Measurements from ENCODE around the gene DACT2. TPM values are rescaled to one million over a fixed set of nuclear protein-coding genes. Genes with fewer than 3 reads are reported as not detected.

The DACT2 gene
- total and polyA plus RNA-seq, 2 experiments from 2014 or later: 0.32 to 0.71 TPM

DNA sequence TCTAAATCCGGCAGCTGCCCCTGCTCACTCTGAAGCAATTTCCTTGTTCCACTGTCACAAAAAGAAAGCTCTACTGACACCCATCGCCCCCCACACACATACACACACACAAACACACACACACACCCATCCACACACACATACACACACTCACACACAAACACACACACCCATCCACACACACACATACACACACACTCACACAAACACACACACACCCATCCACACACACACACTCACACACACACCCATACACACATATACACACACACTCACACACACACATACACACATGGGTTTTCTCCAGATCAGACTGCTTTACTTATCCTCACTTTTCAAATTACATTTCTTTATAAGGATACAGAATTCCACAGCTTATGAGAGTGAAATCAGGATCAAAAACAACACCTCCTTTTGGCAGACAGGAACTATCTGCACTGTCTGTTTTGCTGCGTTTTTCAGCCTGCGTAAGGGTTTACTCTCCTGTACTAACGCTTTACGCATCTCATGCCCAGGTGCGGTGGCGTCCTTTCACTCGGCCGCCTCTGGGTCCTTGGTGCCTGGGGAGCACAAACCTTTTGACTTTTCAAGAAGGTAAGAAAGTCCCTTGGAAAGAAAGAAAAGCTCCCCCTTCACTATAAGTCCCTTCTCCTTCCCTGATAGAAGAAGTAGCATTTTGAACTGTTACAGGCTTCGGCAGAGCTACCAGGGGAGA is 8.0 kb downstream of the DACT2 start:
- H3K36me3 ChIP-seq: no peaks in the 10 kb centered on the region
- H3K9me3 ChIP-seq (ENCODE audit: low read depth): no peaks in the 10 kb centered on the region
- no peak overlapping the region for H3K27ac ChIP-seq
- no peak for TF ChIP-seq CTCF (IDR thresholded peaks at IDR 0.05; ENCODE audit: low read depth, low read length)
- no peak overlapping the region for H3K4me3 ChIP-seq
- no peaks in the 10 kb centered on the region for H3K4me1 ChIP-seq (ENCODE audit: low read depth)
- peaks cover 10% of the 10 kb centered on the region for H3K27me3 ChIP-seq
- DNase-seq (ENCODE audit: low read depth in 1 of 2, low spot score in 1 of 2): no peak

DNA sequence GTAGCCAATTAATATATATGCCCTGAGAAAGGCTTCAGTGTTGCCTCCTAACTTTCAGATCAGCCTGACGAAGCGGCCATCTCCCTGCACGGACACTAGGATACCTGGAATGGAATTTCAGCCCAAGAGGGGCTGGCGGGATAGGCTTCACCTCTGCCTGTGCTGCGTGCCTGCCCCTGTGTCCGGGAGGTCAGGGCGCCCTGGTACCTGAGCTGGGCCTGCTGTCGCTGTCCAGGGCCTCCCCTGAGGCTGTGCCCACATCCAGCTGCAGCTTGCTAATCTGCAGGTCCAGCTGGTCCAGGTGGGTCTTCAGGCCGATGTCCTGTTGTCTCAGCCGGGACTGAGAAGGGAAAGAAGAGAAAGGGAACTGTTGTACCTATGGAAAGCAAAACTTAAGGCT is 8.6 kb downstream of the DACT2 start:
- no peak for DNase-seq (ENCODE audit: low read depth in 1 of 2, low spot score in 1 of 2)
- Histone ChIP-seq H3K36me3 (no peaks in the 10 kb centered on the region), H3K9me3 (ENCODE audit: low read depth) (no peaks in the 10 kb centered on the region), H3K27ac (no peak overlapping the region), H3K4me3 (no peak overlapping the region), H3K27me3 (peaks cover 9% of the 10 kb centered on the region), H3K4me1 (ENCODE audit: low read depth) (no peaks in the 10 kb centered on the region)
- no peak for TF ChIP-seq CTCF (IDR thresholded peaks at IDR 0.05; ENCODE audit: low read depth, low read length)

- H3K4me1 ChIP-seq (ENCODE audit: low read depth): no peaks in the 10 kb centered on the region
- peaks cover 3% of the 10 kb centered on the region for H3K27me3 ChIP-seq
- H3K36me3 ChIP-seq: no peaks in the 10 kb centered on the region
Observed at GRCh38 chr6:168310403-168310802, 9.2 kb downstream of the DACT2 start.

GRCh38 chr6:168309997-168310396 is 9.6 kb downstream of the DACT2 start:
- Histone ChIP-seq H3K4me1 (ENCODE audit: low read depth) (no peaks in the 10 kb centered on the region), H3K27me3 (no peaks in the 10 kb centered on the region), H3K4me3 (no peak overlapping the region), H3K27ac (no peak overlapping the region), H3K9me3 (ENCODE audit: low read depth) (no peaks in the 10 kb centered on the region), H3K36me3 (no peaks in the 10 kb centered on the region)
- TF ChIP-seq CTCF (IDR thresholded peaks at IDR 0.05; ENCODE audit: low read depth, low read length): no peak
- no peak for DNase-seq (ENCODE audit: low read depth in 1 of 2, low spot score in 1 of 2)

More at GRCh38 chr6:168310403-168310802, 9.2 kb downstream of the DACT2 start:
- Histone ChIP-seq H3K9me3 (ENCODE audit: low read depth) (no peaks in the 10 kb centered on the region), H3K27ac (no peak overlapping the region), H3K4me3 (no peak overlapping the region)
- TF ChIP-seq CTCF (IDR thresholded peaks at IDR 0.05; ENCODE audit: low read depth, low read length): no peak
- DNase-seq (ENCODE audit: low read depth in 1 of 2, low spot score in 1 of 2): no peak

- Histone ChIP-seq H3K4me1 (ENCODE audit: low read depth) (no peaks in the 10 kb centered on the region), H3K27ac (no peak overlapping the region), H3K27me3 (no peaks in the 10 kb centered on the region), H3K9me3 (ENCODE audit: low read depth) (no peaks in the 10 kb centered on the region), H3K4me3 (no peak overlapping the region), H3K36me3 (no peaks in the 10 kb centered on the region)
- TF ChIP-seq CTCF (IDR thresholded peaks at IDR 0.05; ENCODE audit: low read depth, low read length): no peak
- no peak for DNase-seq (ENCODE audit: low read depth in 1 of 2, low spot score in 1 of 2)
Observed at GRCh38 chr6:168309183-168309582, 10.4 kb downstream of the DACT2 start.
